ENCODE data around the gene IKZF1.

Gene IKZF1

GRCh38 chr7:50309721-50310120, 5.2 kb downstream of the IKZF1 start:
- DNase-seq = no peak

- DNase-seq = no peak
Observed at GRCh38 chr7:50310361-50310760, 5.8 kb downstream of the IKZF1 start.

GRCh38 chr7:50310956-50311355, 6.4 kb downstream of the IKZF1 start:
- DNase-seq = no peak

- no peak for DNase-seq
Observed at GRCh38 chr7:50312250-50313162, 8.0 kb downstream of the IKZF1 start.

GRCh38 chr7:50314836-50315592, 10.5 kb downstream of the IKZF1 start:
- peak in 1 of 4 experiments; percentile 20 for DNase-seq

- DNase-seq = peak in 1 of 4 experiments; percentile 17
Observed at GRCh38 chr7:50315739-50316671, 11.5 kb downstream of the IKZF1 start.

GRCh38 chr7:50317221-50317678, 12.7 kb downstream of the IKZF1 start:
- DNase-seq = peak in 2 of 4 experiments; percentile 19 to 21

GRCh38 chr7:50317697-50318669, 13.5 kb downstream of the IKZF1 start:
- peak in 2 of 4 experiments; percentile 36 to 47 for DNase-seq

GRCh38 chr7:50321487-50322067, 17.1 kb downstream of the IKZF1 start:
- DNase-seq = peak in 3 of 4 experiments; percentile 9 to 65 (median 40)

GRCh38 chr7:50324113-50324512, 19.6 kb downstream of the IKZF1 start:
- DNase-seq = no peak

- DNase-seq = no peak
Observed at GRCh38 chr7:50327443-50327842, 22.9 kb downstream of the IKZF1 start.

GRCh38 chr7:50329775-50330174, 25.3 kb downstream of the IKZF1 start:
- no peak for DNase-seq

GRCh38 chr7:50330254-50330653, 25.7 kb downstream of the IKZF1 start:
- DNase-seq = no peak

- no peak for DNase-seq
Observed at GRCh38 chr7:50330696-50331095, 26.2 kb downstream of the IKZF1 start.

- no peak for DNase-seq
Observed at GRCh38 chr7:50331564-50332208, 27.2 kb downstream of the IKZF1 start.

- no peak for DNase-seq
Observed at GRCh38 chr7:50332241-50333165, 28.0 kb downstream of the IKZF1 start.

- DNase-seq = peak in 1 of 4 experiments; percentile 25
Observed at GRCh38 chr7:50333221-50333651, 28.7 kb downstream of the IKZF1 start.

- no peak for DNase-seq
Observed at GRCh38 chr7:50334341-50334994, 30.0 kb downstream of the IKZF1 start.

Measured in activated naive CD4-positive, alpha-beta T cell (primary cell).